Endothelial cell of umbilical vein (primary cell): ENCODE data around the gene TARBP1. TPM values are rescaled to one million over a fixed set of nuclear protein-coding genes. Genes with fewer than 3 reads are reported as not detected.

ENCODE experiments used
- BruUV-seq: library from RNA; stranded (reverse); fragments of 400-500 nt; replicated peaks from 2 replicates; lab custom pipeline; 2021; lab: Mats Ljungman, UMichigan
- CTCF ChIA-PET: fragments of 300-600, 350-600 bp; sonication (Branson Sonifier 250); formaldehyde crosslinking; loops from one replicate; lab custom pipeline; 2021; ENCODE audit warnings: antibody characterized with exemption, inconsistent platforms; lab: Charles Lee
- POLR2A ChIA-PET: fragments of 300-600, 350-600 bp; sonication (Branson Sonifier 250); formaldehyde crosslinking; loops from one replicate; lab custom pipeline; 2021; ENCODE audit warnings: antibody characterized with exemption, inconsistent platforms; lab: Charles Lee
- DNase-seq: peaks from one replicate; pipeline ENCODE4 v3.0.0-alpha.2; 2011; ENCODE audit warnings: low read depth, low spot score
- FAIRE-seq: peaks from 2 replicates; lab custom pipeline; 2011; peaks lifted over from hg19 to GRCh38; lab: Jason Lieb, UNC
- H2AFZ ChIP-seq: 2 replicates; pipeline ENCODE4 v1.6.0; 2012; ENCODE audit warnings: low read depth, low read length, control low read depth, inconsistent platforms
- H3K27ac ChIP-seq: 2 replicates; pipeline ENCODE4 v1.5.1; 2011; ENCODE audit warnings: low read depth, mild to moderate bottlenecking, control low read depth, low read length, moderate library complexity; ENCODE audit not compliant: insufficient read depth
- H3K27me3 ChIP-seq, 2 experiments: 2 replicates each; pipeline versions ENCODE4 v1.6.0 to v1.6.1; 2011; ENCODE audit warnings: low read length in 2 of 2, mixed read lengths in 1 of 2; ENCODE audit not compliant: control insufficient read depth in 2 of 2, insufficient read depth in 2 of 2
- H3K36me3 ChIP-seq, 2 experiments: 2 replicates in 1 of 2; 3 replicates in 1 of 2; pipeline ENCODE4 v1.5.1; 2011; ENCODE audit warnings: low read length in 2 of 2, mild to moderate bottlenecking in 1 of 2, moderate library complexity in 1 of 2; ENCODE audit not compliant: control insufficient read depth in 2 of 2, insufficient read depth in 2 of 2; ENCODE audit errors: extremely low read depth in 1 of 2
- H3K4me1 ChIP-seq: 3 replicates; pipeline ENCODE4 v1.5.1; 2011; ENCODE audit warnings: mild to moderate bottlenecking, low read length; ENCODE audit not compliant: control insufficient read depth, insufficient read depth; ENCODE audit errors: extremely low read depth
- H3K4me2 ChIP-seq: 2 replicates; pipeline ENCODE4 v1.6.1; 2011; ENCODE audit warnings: low read length, control low read depth, mixed read lengths; ENCODE audit not compliant: insufficient read depth
- H3K4me3 ChIP-seq, 3 experiments: fragments of 200-600 bp in 1 of 3; sonication (generic), shearing (Covaris generic) in 1 of 3; replicated peaks in 1 of 3; 2 replicates each; pipeline ENCODE4 v1.5.1; 2011 to 2016; ENCODE audit warnings: control low read depth in 3 of 3, low read length in 3 of 3, mild to moderate bottlenecking in 2 of 3, inconsistent platforms in 1 of 3, low read depth in 1 of 3, moderate library complexity in 1 of 3; ENCODE audit not compliant: insufficient read depth in 1 of 3
- H3K79me2 ChIP-seq: 2 replicates; pipeline ENCODE4 v1.6.0; 2012; ENCODE audit warnings: low read length, inconsistent platforms; ENCODE audit not compliant: control insufficient read depth, insufficient read depth
- H3K9ac ChIP-seq: replicated peaks from 2 replicates; pipeline ENCODE3; 2011; ENCODE audit warnings: low read length, control low read depth; ENCODE audit not compliant: insufficient read depth; ENCODE audit errors: extremely low read depth
- H3K9me1 ChIP-seq: replicated peaks from 3 replicates; pipeline ENCODE4 v1.6.0; 2011; ENCODE audit warnings: mild to moderate bottlenecking, low read length; ENCODE audit not compliant: control insufficient read depth, insufficient read depth; ENCODE audit errors: extremely low read depth
- H3K9me3 ChIP-seq: replicated peaks from 2 replicates; pipeline ENCODE4 v1.5.1; 2012; ENCODE audit warnings: low read length, inconsistent platforms; ENCODE audit not compliant: control insufficient read depth, insufficient read depth
- H4K20me1 ChIP-seq: replicated peaks from 2 replicates; pipeline ENCODE3; 2011; ENCODE audit warnings: mild to moderate bottlenecking, low read length; ENCODE audit not compliant: control insufficient read depth, insufficient read depth; ENCODE audit errors: extremely low read depth
- EZH2 ChIP-seq: IDR thresholded peaks from 2 replicates; pipeline ENCODE4 v1.6.1; 2012; ENCODE audit warnings: borderline replicate concordance, low read depth, mild to moderate bottlenecking, moderate library complexity, low read length, inconsistent platforms; ENCODE audit not compliant: severe bottlenecking
- JUN ChIP-seq: IDR thresholded peaks from 2 replicates; pipeline ENCODE4 v1.6.1; 2011; ENCODE audit warnings: borderline replicate concordance, low read depth; ENCODE audit not compliant: insufficient read length, insufficient read depth
- MYC ChIP-seq: IDR thresholded peaks from one replicate; pipeline ENCODE4 v1.6.1; 2011; ENCODE audit warnings: mild to moderate bottlenecking, low read depth, low read length
- POLR2AphosphoS5 ChIP-seq: IDR thresholded peaks from 2 replicates; pipeline ENCODE4 v1.6.1; 2012; ENCODE audit warnings: low read depth, mild to moderate bottlenecking, control low read depth, low read length, moderate library complexity; ENCODE audit not compliant: insufficient read depth
- dilution Hi-C: fragments of 300-500 bp; cut with MboI; formaldehyde crosslinking; loops from one replicate; pipeline ENCODE4 v1.15.0; 2019; ENCODE audit warnings: low sequenced_read_pairs; ENCODE audit not compliant: extremely low pct_ligation_motif_present
- intact Hi-C: fragments of 100-400 bp; cut with micrococcal nuclease; formaldehyde crosslinking; loops from one replicate; pipeline ENCODE4 v1.10.0; 2022
- polyA plus RNA-seq, 4 experiments: library from polyadenylated mRNA; depleted of rRNA in 3 of 4; stranded (reverse) in 3 of 4; unstranded in 1 of 4; fragments of >200 nt; gene quantifications; 2 replicates each; pipeline versions ENCODE4 v1.2.1 to v1.2.3, GENCODE V29; 2011 to 2012; ENCODE audit warnings: missing spikeins in 1 of 4
- total RNA-seq: library from RNA; stranded (reverse); gene quantifications from 2 replicates; pipeline ENCODE4 v1.2.3, GENCODE V29; 2021
- TF ChIP-seq, protein P1 (sequence below), 2 donors: IDR thresholded peaks; 1 replicate in 1 of 2; 2 replicates in 1 of 2; pipeline ENCODE4 v1.5.1; 2011; ENCODE audit warnings: low read length in 2 of 2, mild to moderate bottlenecking in 2 of 2, moderate library complexity in 2 of 2, control low read depth in 1 of 2, inconsistent platforms in 1 of 2, low read depth in 1 of 2; ENCODE audit not compliant: insufficient read depth in 1 of 2; ENCODE audit errors: extremely low read depth in 1 of 2
- TF ChIP-seq, protein P2 (sequence below): IDR thresholded peaks from 2 replicates; pipeline ENCODE4 v1.6.1; 2011; ENCODE audit not compliant: insufficient read depth, insufficient read length

The TARBP1 gene
- total and polyA plus RNA-seq, 2 donors (not counting 3 experiments of a cell fraction or from before 2014, with no cell fraction given): 17.3 to 23.4 TPM

DNA sequence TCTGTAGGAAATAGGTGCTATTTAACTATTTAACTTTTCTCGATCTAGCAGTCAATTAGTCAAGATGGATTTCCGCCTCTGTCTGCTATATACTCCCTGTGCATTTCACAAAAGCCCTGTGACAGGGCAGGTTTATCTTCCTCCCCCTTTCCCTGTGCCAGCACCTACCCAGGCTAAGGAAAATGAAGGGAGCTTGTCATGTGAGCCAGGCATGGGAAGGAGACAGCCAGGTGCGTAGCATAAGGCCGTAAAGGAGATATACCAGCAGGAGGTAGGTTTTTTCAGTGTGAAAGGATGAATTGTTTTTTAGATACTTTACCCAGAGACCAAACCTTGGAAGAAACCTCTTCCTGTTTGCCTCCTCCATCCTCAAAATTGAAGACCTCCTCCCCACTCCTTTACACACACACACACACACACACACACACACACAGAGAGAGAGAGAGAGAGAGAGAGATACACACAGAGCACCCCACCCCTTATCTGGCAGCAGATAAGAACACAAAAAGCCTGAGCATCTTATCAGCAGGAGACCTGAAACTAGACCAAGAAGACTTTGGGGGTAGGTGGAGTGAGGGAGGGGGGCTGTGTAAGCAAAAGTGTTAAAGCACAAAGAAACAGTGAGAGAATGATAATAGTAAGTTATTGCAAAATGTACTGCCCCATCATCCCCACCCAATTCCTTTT lies 12.0 kb upstream of the TARBP1 start:
- ChIA-PET CTCF (interaction anchor here (1.1 kb wide), 1 partner anchor 9 kb away, joined by 4 read pairs; no protein-coding TSS in a partner anchor), POLR2A (no interaction called here)
- Histone ChIP-seq H3K4me2 (no peak overlapping the region), H3K4me3 (no peak overlapping the region), H3K36me3 (no peaks in the 10 kb centered on the region), H3K79me2 (no peaks in the 10 kb centered on the region), H3K4me1 (peaks cover 7% of the 10 kb centered on the region), H4K20me1 (no peaks in the 10 kb centered on the region), H3K9me3 (no peaks in the 10 kb centered on the region), H3K27ac (no peak overlapping the region), H3K9ac (no peak overlapping the region), H3K27me3 (no peaks in the 10 kb centered on the region), H2AFZ (no peak overlapping the region), H3K9me1 (no peaks in the 10 kb centered on the region)
- TF ChIP-seq POLR2AphosphoS5 (no peak), MYC (no peak), EZH2 (no peak), JUN (no peak)
- TF ChIP-seq, protein P1, sequence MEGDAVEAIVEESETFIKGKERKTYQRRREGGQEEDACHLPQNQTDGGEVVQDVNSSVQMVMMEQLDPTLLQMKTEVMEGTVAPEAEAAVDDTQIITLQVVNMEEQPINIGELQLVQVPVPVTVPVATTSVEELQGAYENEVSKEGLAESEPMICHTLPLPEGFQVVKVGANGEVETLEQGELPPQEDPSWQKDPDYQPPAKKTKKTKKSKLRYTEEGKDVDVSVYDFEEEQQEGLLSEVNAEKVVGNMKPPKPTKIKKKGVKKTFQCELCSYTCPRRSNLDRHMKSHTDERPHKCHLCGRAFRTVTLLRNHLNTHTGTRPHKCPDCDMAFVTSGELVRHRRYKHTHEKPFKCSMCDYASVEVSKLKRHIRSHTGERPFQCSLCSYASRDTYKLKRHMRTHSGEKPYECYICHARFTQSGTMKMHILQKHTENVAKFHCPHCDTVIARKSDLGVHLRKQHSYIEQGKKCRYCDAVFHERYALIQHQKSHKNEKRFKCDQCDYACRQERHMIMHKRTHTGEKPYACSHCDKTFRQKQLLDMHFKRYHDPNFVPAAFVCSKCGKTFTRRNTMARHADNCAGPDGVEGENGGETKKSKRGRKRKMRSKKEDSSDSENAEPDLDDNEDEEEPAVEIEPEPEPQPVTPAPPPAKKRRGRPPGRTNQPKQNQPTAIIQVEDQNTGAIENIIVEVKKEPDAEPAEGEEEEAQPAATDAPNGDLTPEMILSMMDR (IDR thresholded peaks at IDR 0.05; ENCODE audit: extremely low read depth in 1 of 2, insufficient read depth in 1 of 2, low read depth in 1 of 2, low read length in 2 of 2): no peak
- TF ChIP-seq, protein P2, sequence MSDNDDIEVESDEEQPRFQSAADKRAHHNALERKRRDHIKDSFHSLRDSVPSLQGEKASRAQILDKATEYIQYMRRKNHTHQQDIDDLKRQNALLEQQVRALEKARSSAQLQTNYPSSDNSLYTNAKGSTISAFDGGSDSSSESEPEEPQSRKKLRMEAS: no peak
- DNase-seq (no peak), FAIRE-seq (no peak)
- dilution Hi-C loops (no loop called here), intact Hi-C loops (no loop called here)
- BruUV-seq: no TSS peak
